Neural progenitor cell (in vitro differentiated cells): Measurements from ENCODE around the gene FABP7. TPM values are rescaled to one million over a fixed set of nuclear protein-coding genes. Genes with fewer than 3 reads are reported as not detected.

ENCODE experiments used
- DNase-seq: peaks from one replicate; pipeline ENCODE4 v3.0.0-alpha.2; 2016; ENCODE audit warnings: low spot score
- H2AFZ ChIP-seq: fragments of 200-600 bp; sonication (generic); replicated peaks from 2 replicates; pipeline ENCODE4 v1.6.1; 2016; ENCODE audit warnings: antibody characterized with exemption
- H3F3A ChIP-seq: fragments of 200-600 bp; sonication (generic); 2 replicates; pipeline ENCODE4 v1.6.1; 2016; ENCODE audit warnings: antibody characterized with exemption, low read depth
- H3K27ac ChIP-seq: fragments of 200-600 bp; sonication (generic); 2 replicates; pipeline ENCODE4 v1.5.1; 2016; ENCODE audit warnings: mild to moderate bottlenecking
- H3K27me3 ChIP-seq: fragments of 200-600 bp; sonication (generic); 2 replicates; pipeline ENCODE4 v1.6.1; 2016; ENCODE audit warnings: mild to moderate bottlenecking, moderate library complexity
- H3K36me3 ChIP-seq: fragments of 200-600 bp; sonication (generic); 2 replicates; pipeline ENCODE4 v1.5.1; 2016
- H3K4me1 ChIP-seq: fragments of 200-600 bp; sonication (generic); 2 replicates; pipeline ENCODE4 v1.6.1; 2016; ENCODE audit warnings: mixed run types
- H3K4me2 ChIP-seq: fragments of 200-600 bp; sonication (generic); 2 replicates; pipeline ENCODE4 v1.6.1; 2016
- H3K4me3 ChIP-seq: fragments of 200-600 bp; sonication (generic); 2 replicates; pipeline ENCODE4 v1.5.1; 2016
- H3K79me2 ChIP-seq: fragments of 200-600 bp; sonication (generic); 2 replicates; pipeline ENCODE4 v1.6.1; 2016; ENCODE audit warnings: low read depth
- H3K9ac ChIP-seq: fragments of 200-600 bp; sonication (generic); 2 replicates; pipeline ENCODE4 v1.6.1; 2016
- H3K9me3 ChIP-seq: fragments of 200-600 bp; sonication (generic); 2 replicates; pipeline ENCODE4 v1.5.1; 2016; ENCODE audit warnings: low read depth
- H4K20me1 ChIP-seq: fragments of 200-600 bp; sonication (generic); 2 replicates; pipeline ENCODE4 v1.6.1; 2016; ENCODE audit warnings: low read depth
- H3K27ac Mint-ChIP-seq: 3 replicates; pipeline ENCODE4 v1.8.0; 2021; ENCODE audit warnings: mixed read lengths
- H3K27me3 Mint-ChIP-seq: 2 replicates; pipeline ENCODE4 v1.8.0; 2022; ENCODE audit warnings: low read depth, mild to moderate bottlenecking, inconsistent platforms, moderate library complexity, mixed read lengths; ENCODE audit not compliant: insufficient read depth
- H3K36me3 Mint-ChIP-seq: 3 replicates; pipeline ENCODE4 v1.8.0; 2021; ENCODE audit warnings: mixed read lengths
- H3K4me1 Mint-ChIP-seq: 3 replicates; pipeline ENCODE4 v1.8.0; 2021; ENCODE audit warnings: mixed read lengths
- H3K4me3 Mint-ChIP-seq: 3 replicates; pipeline ENCODE4 v1.8.0; 2021; ENCODE audit warnings: mild to moderate bottlenecking, moderate library complexity, mixed read lengths
- H3K9me3 Mint-ChIP-seq: 3 replicates; pipeline ENCODE4 v1.8.0; 2020; ENCODE audit warnings: mixed read lengths
- EZH2 ChIP-seq: fragments of 200-600 bp; sonication (generic); IDR thresholded peaks from 2 replicates; pipeline ENCODE4 v1.6.1; 2017; ENCODE audit warnings: antibody characterized with exemption, mild to moderate bottlenecking, moderate library complexity
- EZH2phosphoT487 ChIP-seq: fragments of 200-600 bp; sonication (generic); IDR thresholded peaks from 2 replicates; pipeline ENCODE4 v1.6.1; 2017; ENCODE audit warnings: antibody characterized with exemption
- total RNA-seq: library from RNA; depleted of rRNA; stranded (reverse); fragments of >200 nt; gene quantifications from 2 replicates; pipeline ENCODE4 v1.2.3, GENCODE V29; 2015; ENCODE audit warnings: low replicate concordance
- TF ChIP-seq, protein P1 (sequence below): fragments of 200-600 bp; sonication (generic); IDR thresholded peaks from 2 replicates; pipeline ENCODE4 v1.5.1; 2017; ENCODE audit warnings: antibody characterized with exemption, mild to moderate bottlenecking

The FABP7 gene
- total RNA-seq, 1 donor from 2014 or later = 58.2 TPM

DNA sequence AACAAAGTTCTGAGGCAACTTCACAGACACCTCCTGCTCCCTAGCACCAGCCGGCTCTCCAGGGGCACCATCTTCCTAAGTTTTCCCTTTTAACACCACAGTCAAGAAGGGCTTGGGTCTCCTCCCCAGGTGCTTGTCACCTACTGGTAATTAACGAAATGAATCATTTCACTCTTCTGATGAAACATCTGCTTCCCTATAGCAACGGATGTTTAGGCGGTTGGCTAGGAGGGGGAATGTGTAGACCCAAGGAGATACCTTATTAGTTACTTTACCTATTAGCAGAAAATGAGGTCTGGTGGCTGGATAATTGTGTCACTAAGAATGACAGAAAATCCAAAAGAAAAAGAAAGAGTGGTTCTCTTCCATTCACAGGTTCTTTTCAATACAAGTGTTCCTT is 46.3 kb upstream of the FABP7 start:
- Histone ChIP-seq H3K4me3 (no peak overlapping the region), H3F3A (peaks cover 12% of the 10 kb centered on the region), H3K36me3 (no peaks in the 10 kb centered on the region), H3K9me3 (no peaks in the 10 kb centered on the region), H4K20me1 (no peaks in the 10 kb centered on the region), H3K9ac (no peak overlapping the region), H3K79me2 (no peaks in the 10 kb centered on the region), H3K27me3 (no peaks in the 10 kb centered on the region), H3K4me2 (no peak overlapping the region), H2AFZ (no peak overlapping the region), H3K4me1 (peaks cover 18% of the 10 kb centered on the region), H3K27ac (no peak overlapping the region)
- Mint-ChIP-seq H3K9me3 (no peaks in the 10 kb centered on the region), H3K36me3 (no peaks in the 10 kb centered on the region), H3K4me1 (peaks cover 19% of the 10 kb centered on the region), H3K27ac (no peak overlapping the region), H3K27me3 (peaks cover 7% of the 10 kb centered on the region), H3K4me3 (no peak overlapping the region)
- TF ChIP-seq EZH2phosphoT487 = no peak
- TF ChIP-seq, protein P1, sequence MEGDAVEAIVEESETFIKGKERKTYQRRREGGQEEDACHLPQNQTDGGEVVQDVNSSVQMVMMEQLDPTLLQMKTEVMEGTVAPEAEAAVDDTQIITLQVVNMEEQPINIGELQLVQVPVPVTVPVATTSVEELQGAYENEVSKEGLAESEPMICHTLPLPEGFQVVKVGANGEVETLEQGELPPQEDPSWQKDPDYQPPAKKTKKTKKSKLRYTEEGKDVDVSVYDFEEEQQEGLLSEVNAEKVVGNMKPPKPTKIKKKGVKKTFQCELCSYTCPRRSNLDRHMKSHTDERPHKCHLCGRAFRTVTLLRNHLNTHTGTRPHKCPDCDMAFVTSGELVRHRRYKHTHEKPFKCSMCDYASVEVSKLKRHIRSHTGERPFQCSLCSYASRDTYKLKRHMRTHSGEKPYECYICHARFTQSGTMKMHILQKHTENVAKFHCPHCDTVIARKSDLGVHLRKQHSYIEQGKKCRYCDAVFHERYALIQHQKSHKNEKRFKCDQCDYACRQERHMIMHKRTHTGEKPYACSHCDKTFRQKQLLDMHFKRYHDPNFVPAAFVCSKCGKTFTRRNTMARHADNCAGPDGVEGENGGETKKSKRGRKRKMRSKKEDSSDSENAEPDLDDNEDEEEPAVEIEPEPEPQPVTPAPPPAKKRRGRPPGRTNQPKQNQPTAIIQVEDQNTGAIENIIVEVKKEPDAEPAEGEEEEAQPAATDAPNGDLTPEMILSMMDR = no peak
- TF ChIP-seq EZH2 = no peak
- no peak for DNase-seq

DNA sequence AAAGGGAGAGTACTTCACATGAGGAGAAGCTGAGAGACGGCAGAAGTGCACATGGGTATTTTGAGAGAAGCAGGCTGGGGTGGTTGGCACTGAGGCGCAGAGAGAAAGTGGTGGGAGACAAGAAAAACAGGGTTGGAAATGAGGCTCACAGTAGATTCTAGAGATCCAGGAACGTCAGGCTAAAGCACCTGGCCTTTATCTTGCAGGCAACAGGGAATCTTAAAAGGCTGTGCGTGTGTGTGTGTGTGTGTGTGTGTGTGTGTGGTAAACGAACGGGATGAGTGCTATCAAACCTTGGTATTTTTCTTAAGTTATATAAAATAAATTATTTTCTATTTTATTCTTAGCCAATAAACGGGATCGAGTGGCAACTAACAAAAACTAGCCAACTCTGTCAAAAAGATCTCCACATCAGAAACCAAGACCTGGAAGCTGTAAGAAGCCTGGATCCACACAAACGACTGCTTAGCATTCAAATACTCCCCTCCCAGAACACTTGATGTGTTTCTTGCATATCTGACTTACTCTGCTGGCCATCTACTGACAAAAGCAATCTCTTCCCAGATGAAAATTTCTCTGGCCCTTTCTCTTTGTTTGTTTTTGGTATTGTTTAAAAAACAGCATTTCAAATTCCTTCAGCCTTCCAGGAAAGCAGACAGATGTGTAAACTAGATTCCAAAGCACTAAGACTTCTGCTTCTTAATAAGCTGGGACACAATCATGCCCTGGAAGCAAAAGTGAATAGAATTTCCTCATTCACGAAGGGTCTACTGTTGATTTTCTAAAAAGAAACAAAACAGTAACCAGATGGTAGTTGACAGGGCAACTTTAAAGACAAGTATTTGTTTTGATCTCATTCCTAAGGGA is 44.8 kb upstream of the FABP7 start:
- no peak overlapping the region for H3K9ac ChIP-seq
- H2AFZ ChIP-seq = peak overlapping the region; percentile 65
- H3K4me3 ChIP-seq = no peak overlapping the region
- H3K27ac ChIP-seq = no peak overlapping the region
- H3F3A ChIP-seq = peaks cover 12% of the 10 kb centered on the region
- peaks cover 18% of the 10 kb centered on the region for H3K4me1 ChIP-seq
- Mint-ChIP-seq H3K4me3 (no peak overlapping the region), H3K4me1 (peaks cover 19% of the 10 kb centered on the region), H3K36me3 (no peaks in the 10 kb centered on the region), H3K9me3 (no peaks in the 10 kb centered on the region), H3K27me3 (peaks cover 7% of the 10 kb centered on the region), H3K27ac (no peak overlapping the region)
- no peaks in the 10 kb centered on the region for H3K79me2 ChIP-seq
- H3K9me3 ChIP-seq = no peaks in the 10 kb centered on the region
- TF ChIP-seq, protein P1 = no peak
- TF ChIP-seq EZH2 (no peak), EZH2phosphoT487 (no peak)
- no peaks in the 10 kb centered on the region for H4K20me1 ChIP-seq
- no peaks in the 10 kb centered on the region for H3K36me3 ChIP-seq
- no peak overlapping the region for H3K4me2 ChIP-seq
- no peak for DNase-seq
- H3K27me3 ChIP-seq = no peaks in the 10 kb centered on the region

DNA sequence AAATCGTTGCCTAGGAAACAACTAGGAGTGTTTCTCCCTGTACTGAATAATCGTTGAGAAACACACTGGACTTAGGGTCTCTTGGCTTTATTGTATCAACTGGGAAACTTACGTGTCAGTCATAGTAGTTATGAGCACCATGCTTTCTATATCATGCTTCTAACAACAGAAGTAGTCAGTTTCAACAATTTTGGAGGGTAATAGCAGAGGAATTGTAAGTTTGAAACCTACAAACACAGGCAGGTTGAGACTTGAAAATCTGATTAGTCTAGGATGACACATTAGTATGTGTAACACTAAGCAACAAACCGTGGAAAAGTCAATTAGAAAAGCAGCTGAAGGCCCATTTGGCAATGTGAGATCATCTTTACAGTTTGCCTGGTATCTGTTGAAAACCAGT is 43.9 kb upstream of the FABP7 start:
- H3K9me3 ChIP-seq = no peaks in the 10 kb centered on the region
- Mint-ChIP-seq H3K9me3 (no peaks in the 10 kb centered on the region), H3K27ac (peak overlapping the region; percentile 44), H3K4me3 (no peak overlapping the region), H3K36me3 (no peaks in the 10 kb centered on the region), H3K27me3 (peaks cover 5% of the 10 kb centered on the region), H3K4me1 (peaks cover 19% of the 10 kb centered on the region)
- H3K79me2 ChIP-seq = no peaks in the 10 kb centered on the region
- no peak overlapping the region for H3K27ac ChIP-seq
- no peak overlapping the region for H3K4me2 ChIP-seq
- no peak for DNase-seq
- no peaks in the 10 kb centered on the region for H3K27me3 ChIP-seq
- H3F3A ChIP-seq = peaks cover 5% of the 10 kb centered on the region
- TF ChIP-seq EZH2phosphoT487 (no peak), EZH2 (no peak)
- no peaks in the 10 kb centered on the region for H4K20me1 ChIP-seq
- H3K36me3 ChIP-seq = no peaks in the 10 kb centered on the region
- H3K4me1 ChIP-seq = peaks cover 18% of the 10 kb centered on the region
- H2AFZ ChIP-seq = peak overlapping the region; percentile 19
- H3K9ac ChIP-seq = no peak overlapping the region
- no peak overlapping the region for H3K4me3 ChIP-seq

DNA sequence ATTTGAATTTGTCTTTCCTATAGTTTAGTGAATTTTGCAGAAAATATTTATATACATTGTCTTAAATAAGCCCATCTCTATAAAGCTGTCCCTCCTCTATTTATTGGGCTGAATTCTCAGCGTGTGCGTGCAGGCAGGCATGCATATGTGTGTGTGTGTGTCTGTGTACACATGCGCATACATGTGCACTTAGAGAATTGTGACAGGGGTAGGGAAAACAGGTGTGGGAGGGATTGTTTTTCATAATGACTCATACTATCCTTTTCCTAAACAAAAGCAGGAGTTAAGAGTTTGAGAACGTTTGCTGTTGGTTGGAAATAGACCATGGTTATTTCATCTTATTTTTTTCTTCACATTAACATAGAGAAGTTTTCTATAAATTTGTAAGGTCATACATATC is 43.4 kb upstream of the FABP7 start:
- H3K36me3 Mint-ChIP-seq = no peaks in the 10 kb centered on the region
- H3K4me1 Mint-ChIP-seq = peaks cover 19% of the 10 kb centered on the region
- Histone ChIP-seq H2AFZ (no peak overlapping the region), H3K9me3 (no peaks in the 10 kb centered on the region), H3F3A (peaks cover 5% of the 10 kb centered on the region), H3K4me2 (no peak overlapping the region), H4K20me1 (no peaks in the 10 kb centered on the region), H3K79me2 (no peaks in the 10 kb centered on the region), H3K4me1 (peaks cover 18% of the 10 kb centered on the region), H3K4me3 (no peak overlapping the region), H3K27me3 (no peaks in the 10 kb centered on the region), H3K36me3 (no peaks in the 10 kb centered on the region), H3K27ac (no peak overlapping the region), H3K9ac (no peak overlapping the region)
- H3K4me3 Mint-ChIP-seq = no peak overlapping the region
- TF ChIP-seq EZH2phosphoT487 = no peak
- TF ChIP-seq EZH2 = no peak
- TF ChIP-seq, protein P1 = no peak
- H3K27ac Mint-ChIP-seq = peak overlapping the region; percentile 62
- peaks cover 5% of the 10 kb centered on the region for H3K27me3 Mint-ChIP-seq
- no peak for DNase-seq
- H3K9me3 Mint-ChIP-seq = peaks cover under 1% of the 10 kb centered on the region
